SK-N-SH (cell line): ENCODE measurements around the gene CELF5. TPM values are rescaled to one million over a fixed set of nuclear protein-coding genes. Genes with fewer than 3 reads are reported as not detected.

Experiments
- CTCF ChIA-PET: fragments of 300-600, 350-600 bp; formaldehyde crosslinking; extraction: SDS; loops from one replicate; lab custom pipeline; 2021; lab: Yijun Ruan, JAX
- POLR2A ChIA-PET: fragments of 350-600 bp; sonication (Branson Sonifier 250); formaldehyde crosslinking; extraction: SDS; loops from one replicate; lab custom pipeline; 2020; ENCODE audit warnings: antibody characterized with exemption, inconsistent platforms; lab: Yijun Ruan, JAX
- DNase-seq: peaks from one replicate; pipeline ENCODE4 v3.0.0; 2012
- H2AFZ ChIP-seq: fragments of 200-600 bp; sonication (generic); 2 replicates; pipeline ENCODE4 v1.8.1; 2016; ENCODE audit warnings: antibody characterized with exemption, mild to moderate bottlenecking, low read depth
- H3F3A ChIP-seq: fragments of 200-600 bp; sonication (generic); replicated peaks from 2 replicates; pipeline ENCODE3; 2016; ENCODE audit warnings: antibody characterized with exemption, mild to moderate bottlenecking; ENCODE audit not compliant: insufficient read depth
- H3K27ac ChIP-seq, 2 experiments: fragments of 200-500 bp in 1 of 2; fragments of 200-600 bp in 1 of 2; sonication (Bioruptor generic) in 1 of 2; sonication (generic), shearing (Covaris generic) in 1 of 2; 2 replicates each; pipeline versions ENCODE4 v1.5.1 to v1.6.1; 2014 to 2016; ENCODE audit warnings: low read depth in 2 of 2, inconsistent platforms in 1 of 2, low read length in 1 of 2, mild to moderate bottlenecking in 1 of 2, mixed read lengths in 1 of 2
- H3K27me3 ChIP-seq: fragments of 200-600 bp; sonication (generic), shearing (Covaris generic); 2 replicates; pipeline ENCODE4 v1.6.1; 2016; ENCODE audit warnings: mixed run types; ENCODE audit not compliant: insufficient read depth
- H3K36me3 ChIP-seq, 2 experiments: fragments of 200-500 bp in 1 of 2; fragments of 200-600 bp in 1 of 2; sonication (Bioruptor generic) in 1 of 2; sonication (generic) in 1 of 2; replicated peaks in 1 of 2; 2 replicates each; pipeline versions ENCODE3 to v1.5.1; 2014 to 2016; ENCODE audit warnings: low read length in 1 of 2, mild to moderate bottlenecking in 1 of 2; ENCODE audit not compliant: insufficient read depth in 2 of 2, control insufficient read depth in 1 of 2
- H3K4me1 ChIP-seq, 2 experiments: fragments of 200-500 bp in 1 of 2; fragments of 200-600 bp in 1 of 2; sonication (Bioruptor generic) in 1 of 2; sonication (generic), shearing (Covaris generic) in 1 of 2; 2 replicates each; pipeline versions ENCODE4 v1.5.1 to v1.6.1; 2014 to 2016; ENCODE audit warnings: low read depth in 1 of 2, low read length in 1 of 2, mixed run types in 1 of 2; ENCODE audit not compliant: insufficient read depth in 2 of 2, control insufficient read depth in 1 of 2
- H3K4me2 ChIP-seq: fragments of 200-600 bp; sonication (generic), shearing (Covaris generic); 2 replicates; pipeline ENCODE4 v1.6.1; 2017; ENCODE audit warnings: mixed run types
- H3K4me3 ChIP-seq, 2 experiments: fragments of 200-500 bp in 1 of 2; fragments of 200-600 bp in 1 of 2; sonication (Bioruptor generic) in 1 of 2; sonication (generic), shearing (Covaris generic) in 1 of 2; 2 replicates each; pipeline versions ENCODE4 v1.5.1 to v1.8.1; 2014 to 2016; ENCODE audit warnings: low read depth in 2 of 2, inconsistent platforms in 1 of 2, low read length in 1 of 2, mild to moderate bottlenecking in 1 of 2, mixed read lengths in 1 of 2, moderate library complexity in 1 of 2
- H3K79me2 ChIP-seq: fragments of 200-600 bp; sonication (generic); 2 replicates; pipeline ENCODE4 v1.8.1; 2017; ENCODE audit warnings: mild to moderate bottlenecking; ENCODE audit not compliant: insufficient read depth
- H3K9ac ChIP-seq: fragments of 200-600 bp; sonication (generic); 2 replicates; pipeline ENCODE4 v1.6.1; 2017; ENCODE audit warnings: mixed run types
- H3K9me2 ChIP-seq: fragments of 200-600 bp; sonication (generic); 2 replicates; pipeline ENCODE4 v1.6.1; 2017; ENCODE audit warnings: mixed run types
- H3K9me3 ChIP-seq: fragments of 200-600 bp; sonication (generic); 2 replicates; pipeline ENCODE4 v1.6.1; 2017; ENCODE audit warnings: mixed run types, mild to moderate bottlenecking, moderate library complexity
- H4K20me1 ChIP-seq: fragments of 200-600 bp; sonication (generic); 2 replicates; pipeline ENCODE4 v1.6.1; 2017; ENCODE audit warnings: mild to moderate bottlenecking, mixed run types; ENCODE audit not compliant: insufficient read depth
- CHD2 ChIP-seq: fragments of 150-350 bp; IDR thresholded peaks from 2 replicates; pipeline ENCODE4 v1.6.1; 2018; ENCODE audit warnings: low read length; ENCODE audit not compliant: partially characterized antibody
- EZH2phosphoT487 ChIP-seq: fragments of 200-600 bp; sonication (generic); IDR thresholded peaks from 2 replicates; pipeline ENCODE4 v1.6.1; 2017; ENCODE audit warnings: low read depth, mixed run types, mild to moderate bottlenecking, antibody characterized with exemption, moderate library complexity, borderline replicate concordance
- FOXJ3 ChIP-seq: sonication (generic); formaldehyde crosslinking; IDR thresholded peaks from 2 replicates; pipeline ENCODE4 v1.5.1; 2020; ENCODE audit warnings: mild to moderate bottlenecking, missing genetic modification reagents
- GABPA ChIP-seq: IDR thresholded peaks from 2 replicates; pipeline ENCODE4 v1.4.0; 2012; ENCODE audit warnings: low read depth, mild to moderate bottlenecking
- GATA2 ChIP-seq: sonication (generic); formaldehyde crosslinking; IDR thresholded peaks from 2 replicates; pipeline ENCODE4 v1.5.0; 2020; ENCODE audit warnings: mild to moderate bottlenecking, missing genetic modification reagents
- JUND ChIP-seq: IDR thresholded peaks from 2 replicates; pipeline ENCODE4 v1.4.0; 2012
- NFIC ChIP-seq: IDR thresholded peaks from 2 replicates; pipeline ENCODE4 v1.4.0; 2012; ENCODE audit warnings: borderline replicate concordance
- NRF1 ChIP-seq: IDR thresholded peaks from 2 replicates; pipeline ENCODE4 v1.6.1; 2012; ENCODE audit warnings: low read depth, mild to moderate bottlenecking, low read length
- RAD21 ChIP-seq: IDR thresholded peaks from 2 replicates; pipeline ENCODE4 v1.6.1; 2012; ENCODE audit warnings: mild to moderate bottlenecking, low read length
- RXRA ChIP-seq: IDR thresholded peaks from 2 replicates; pipeline ENCODE4 v1.4.0; 2012; ENCODE audit warnings: low read depth, mild to moderate bottlenecking, borderline replicate concordance
- SIN3A ChIP-seq: IDR thresholded peaks from 2 replicates; pipeline ENCODE4 v1.6.1; 2012; ENCODE audit warnings: low read depth, mild to moderate bottlenecking, low read length, moderate library complexity, borderline replicate concordance
- TAF1 ChIP-seq: IDR thresholded peaks from 2 replicates; pipeline ENCODE4 v1.6.1; 2012; ENCODE audit warnings: low read depth, mild to moderate bottlenecking, low read length, moderate library complexity, borderline replicate concordance
- YY1 ChIP-seq: IDR thresholded peaks from 2 replicates; pipeline ENCODE4 v1.4.0; 2012; ENCODE audit warnings: low read depth, mild to moderate bottlenecking
- WGBS: methylation state at CpG from one replicate; pipeline ENCODE4 v1.1.6; 2017; ENCODE audit warnings: low lambda C conversion rate; 5-methylcytosine and 5-hydroxymethylcytosine counted together
- polyA plus RNA-seq, 3 experiments: library from polyadenylated mRNA; depleted of rRNA; stranded (reverse); fragments of >200 nt; gene quantifications; 2 replicates each; pipeline ENCODE4 v1.2.3, GENCODE V29; 2012
- TF ChIP-seq, protein P1 (sequence below): IDR thresholded peaks from 2 replicates; pipeline ENCODE4 v1.6.1; 2012; ENCODE audit warnings: mild to moderate bottlenecking, low read depth, low read length, moderate library complexity
- TF ChIP-seq, protein P2 (sequence below): IDR thresholded peaks from 2 replicates; pipeline ENCODE4 v1.4.0; 2012; ENCODE audit warnings: low read depth

CELF5 gene
- polyA plus RNA-seq, 1 of the 3 experiments (the other 2 are of a cell fraction) = 0.33 TPM

DNA sequence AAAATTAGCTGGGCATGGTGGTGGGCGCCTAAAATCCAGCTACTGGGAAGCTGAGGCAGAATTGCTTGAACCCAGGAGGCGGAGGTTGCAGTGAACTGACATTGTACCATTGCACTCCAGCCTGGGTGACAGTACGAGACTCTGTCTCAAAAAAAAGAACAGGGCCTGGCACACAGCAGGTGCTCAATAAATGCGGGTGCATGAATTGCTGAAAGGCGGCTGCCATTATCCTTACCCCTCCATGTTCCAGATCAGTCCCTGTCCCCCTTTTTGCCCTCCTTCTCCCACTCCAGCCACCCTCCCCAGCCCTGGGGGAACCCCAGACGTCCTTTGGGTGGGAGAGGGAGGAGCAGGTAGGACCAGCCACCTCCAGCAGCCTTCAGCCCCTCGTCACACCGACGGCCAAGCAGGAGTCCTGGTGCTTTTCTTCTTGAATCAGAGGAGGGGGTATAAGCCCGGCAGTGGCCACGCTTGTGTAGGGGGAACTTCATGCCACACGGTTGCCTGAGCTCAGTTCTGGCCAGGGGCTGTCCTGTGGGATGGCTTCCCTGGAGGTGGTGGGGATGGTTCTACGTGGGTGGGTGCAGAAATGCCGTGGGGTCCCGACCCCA, 121.5 kb downstream of the CELF5 start:
- Histone ChIP-seq H3K4me1 (peaks cover 0 to 3% of the 10 kb centered on the region in 2 experiments; a peak in 1 of 4 replicates), H3K4me2 (no peak overlapping the region), H3K9me3 (no peaks in the 10 kb centered on the region), H3K27ac (no peak overlapping the region), H3F3A (peaks cover 3% of the 10 kb centered on the region), H3K4me3 (no peak overlapping the region), H3K79me2 (no peaks in the 10 kb centered on the region), H3K27me3 (no peaks in the 10 kb centered on the region), H2AFZ (no peak overlapping the region), H4K20me1 (no peaks in the 10 kb centered on the region), H3K9ac (no peak overlapping the region), H3K9me2 (no peaks in the 10 kb centered on the region), H3K36me3 (no peaks in the 10 kb centered on the region)
- no peak for TF ChIP-seq GABPA
- TF ChIP-seq NRF1 = no peak
- TF ChIP-seq TAF1 = no peak
- TF ChIP-seq CHD2 = no peak
- TF ChIP-seq EZH2phosphoT487 = no peak
- TF ChIP-seq RAD21 = no peak
- TF ChIP-seq SIN3A = no peak
- TF ChIP-seq, protein P1, sequence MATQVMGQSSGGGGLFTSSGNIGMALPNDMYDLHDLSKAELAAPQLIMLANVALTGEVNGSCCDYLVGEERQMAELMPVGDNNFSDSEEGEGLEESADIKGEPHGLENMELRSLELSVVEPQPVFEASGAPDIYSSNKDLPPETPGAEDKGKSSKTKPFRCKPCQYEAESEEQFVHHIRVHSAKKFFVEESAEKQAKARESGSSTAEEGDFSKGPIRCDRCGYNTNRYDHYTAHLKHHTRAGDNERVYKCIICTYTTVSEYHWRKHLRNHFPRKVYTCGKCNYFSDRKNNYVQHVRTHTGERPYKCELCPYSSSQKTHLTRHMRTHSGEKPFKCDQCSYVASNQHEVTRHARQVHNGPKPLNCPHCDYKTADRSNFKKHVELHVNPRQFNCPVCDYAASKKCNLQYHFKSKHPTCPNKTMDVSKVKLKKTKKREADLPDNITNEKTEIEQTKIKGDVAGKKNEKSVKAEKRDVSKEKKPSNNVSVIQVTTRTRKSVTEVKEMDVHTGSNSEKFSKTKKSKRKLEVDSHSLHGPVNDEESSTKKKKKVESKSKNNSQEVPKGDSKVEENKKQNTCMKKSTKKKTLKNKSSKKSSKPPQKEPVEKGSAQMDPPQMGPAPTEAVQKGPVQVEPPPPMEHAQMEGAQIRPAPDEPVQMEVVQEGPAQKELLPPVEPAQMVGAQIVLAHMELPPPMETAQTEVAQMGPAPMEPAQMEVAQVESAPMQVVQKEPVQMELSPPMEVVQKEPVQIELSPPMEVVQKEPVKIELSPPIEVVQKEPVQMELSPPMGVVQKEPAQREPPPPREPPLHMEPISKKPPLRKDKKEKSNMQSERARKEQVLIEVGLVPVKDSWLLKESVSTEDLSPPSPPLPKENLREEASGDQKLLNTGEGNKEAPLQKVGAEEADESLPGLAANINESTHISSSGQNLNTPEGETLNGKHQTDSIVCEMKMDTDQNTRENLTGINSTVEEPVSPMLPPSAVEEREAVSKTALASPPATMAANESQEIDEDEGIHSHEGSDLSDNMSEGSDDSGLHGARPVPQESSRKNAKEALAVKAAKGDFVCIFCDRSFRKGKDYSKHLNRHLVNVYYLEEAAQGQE = no peak
- TF ChIP-seq NFIC = no peak
- TF ChIP-seq FOXJ3 (CRISPR knock-in tag) = no peak
- TF ChIP-seq YY1 = no peak
- TF ChIP-seq, protein P2, sequence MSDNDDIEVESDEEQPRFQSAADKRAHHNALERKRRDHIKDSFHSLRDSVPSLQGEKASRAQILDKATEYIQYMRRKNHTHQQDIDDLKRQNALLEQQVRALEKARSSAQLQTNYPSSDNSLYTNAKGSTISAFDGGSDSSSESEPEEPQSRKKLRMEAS = no peak
- no peak for TF ChIP-seq JUND
- no peak for TF ChIP-seq RXRA
- no peak for TF ChIP-seq GATA2 (CRISPR knock-in tag)
- POLR2A ChIA-PET = interaction anchor here (1.2 kb wide), 1 partner anchor 42 kb away, joined by 3 read pairs; no protein-coding TSS in a partner anchor
- DNase-seq = no peak
- WGBS = 74% methylated on average over 13 of the region's 15 CpGs
- CTCF ChIA-PET = interaction anchor here (0.6 to 2.1 kb wide), 5 partner anchors 12 to 139 kb away, joined by 3 to 6 read pairs (median 3); no protein-coding TSS in a partner anchor

Other genes starting within 250 kb of the CELF5 start
- 2.6 and 3.3 TPM in 2 replicates for gene TLE6, start 247.1 kb upstream of the CELF5 start, polyA plus RNA-seq (2012; rRNA removed)
- 1.7 and 2.3 TPM in 2 replicates for gene TLE2, start 195.4 kb upstream of the CELF5 start, polyA plus RNA-seq (2012; rRNA removed)
- 479 and 519 TPM in 2 replicates for gene TLE5, start 162.2 kb upstream of the CELF5 start, polyA plus RNA-seq (2012; rRNA removed)
- 14.6 and 32.4 TPM in 2 replicates for gene GNA11, start 130.3 kb upstream of the CELF5 start, polyA plus RNA-seq (2012; rRNA removed)
- gene GNA15, start 88.6 kb upstream of the CELF5 start, polyA plus RNA-seq (2012; rRNA removed) = 0.05 and 0.13 TPM in 2 replicates
- not detected in 2 replicates for gene S1PR4, start 45.9 kb upstream of the CELF5 start, polyA plus RNA-seq (2012; rRNA removed)
- 67.0 and 69.0 TPM in 2 replicates for gene NCLN, start 38.7 kb upstream of the CELF5 start, polyA plus RNA-seq (2012; rRNA removed)
- gene NFIC, start 141.9 kb downstream of the CELF5 start, polyA plus RNA-seq (2012; rRNA removed) = 2.6 and 7.2 TPM in 2 replicates